Stimulated activated naive B cell treated with anti-CD40 and anti-IgM and Interleukin-4, amounts not matched to agents 10 μg/mL and 1 μg/mL and 100 μg/mL, for 72 hours (primary cell): ENCODE results near the gene PARG.

Source experiments
- ATAC-seq, 2 donors: fragments of 150-1000 bp; cut with Tn5 transposase; replicated peaks; 2 replicates each; pipeline ENCODE4 v1.10.0; 2021; ENCODE audit warnings: moderate library complexity in 1 of 2
- DNase-seq: peaks from one replicate; pipeline ENCODE4 v3.0.0; 2021
- H3K27ac Mint-ChIP-seq: one replicate; pipeline ENCODE4 v1.8.0; 2022; ENCODE audit warnings: mild to moderate bottlenecking, mixed read lengths
- H3K27me3 Mint-ChIP-seq, 2 donors: one replicate each; pipeline ENCODE4 v1.8.0; 2022; ENCODE audit warnings: mixed read lengths in 2 of 2
- H3K36me3 Mint-ChIP-seq, 2 donors: one replicate each; pipeline ENCODE4 v1.8.0; 2022; ENCODE audit warnings: mixed read lengths in 2 of 2, mild to moderate bottlenecking in 1 of 2
- H3K4me1 Mint-ChIP-seq, 2 donors: one replicate each; pipeline ENCODE4 v1.8.0; 2022; ENCODE audit warnings: mixed read lengths in 2 of 2, mild to moderate bottlenecking in 1 of 2
- H3K4me3 Mint-ChIP-seq, 2 donors: one replicate each; pipeline ENCODE4 v1.8.0; 2022; ENCODE audit warnings: mild to moderate bottlenecking in 2 of 2, mixed read lengths in 2 of 2, moderate library complexity in 1 of 2
- H3K9me3 Mint-ChIP-seq, 2 donors: one replicate each; pipeline ENCODE4 v1.8.0; 2022; ENCODE audit warnings: mixed read lengths in 2 of 2, mild to moderate bottlenecking in 1 of 2

The PARG gene

GRCh38 chr10:49769692-49770091 lies 172.1 kb downstream of the PARG start:
- DNase-seq (no peak), ATAC-seq (no peak)
- Mint-ChIP-seq H3K27ac (no peak overlapping the region), H3K9me3 (peaks cover 5 to 10% of the 10 kb centered on the region in 2 donors), H3K4me3 (no peak overlapping the region), H3K4me1 (peaks cover 0 to 2% of the 10 kb centered on the region in 2 donors), H3K36me3 (peaks cover 0 to 7% of the 10 kb centered on the region in 2 donors), H3K27me3 (peaks cover 42 to 54% of the 10 kb centered on the region in 2 donors)

DNA sequence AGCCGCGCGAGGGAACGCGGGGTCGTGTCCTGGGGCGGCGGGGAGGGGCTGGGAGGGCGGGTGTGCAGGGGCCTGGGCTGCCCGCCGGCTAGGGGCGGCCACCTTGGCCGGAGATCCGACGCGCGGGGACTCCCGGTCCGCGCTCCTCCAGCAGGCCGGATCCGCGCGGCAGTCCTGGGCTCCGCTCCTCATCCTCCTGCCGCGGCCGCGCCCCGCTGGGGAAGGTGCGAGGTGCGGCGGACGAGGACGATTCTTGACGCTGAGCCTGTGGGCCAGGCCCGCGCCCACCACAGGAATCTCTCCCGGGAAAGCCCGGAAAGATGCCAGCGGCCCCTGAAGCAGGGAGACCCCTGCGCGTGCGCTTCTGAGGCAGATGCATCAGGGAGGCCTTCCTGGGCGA lies 173.1 kb downstream of the PARG start:
- DNase-seq (no peak), ATAC-seq (no peak)
- no peak overlapping the region for H3K27ac Mint-ChIP-seq
- no peak overlapping the region for H3K4me3 Mint-ChIP-seq
- peaks cover 44 to 59% of the 10 kb centered on the region in 2 donors for H3K27me3 Mint-ChIP-seq
- H3K9me3 Mint-ChIP-seq: peaks cover 5 to 10% of the 10 kb centered on the region in 2 donors
- peaks cover 0 to 2% of the 10 kb centered on the region in 2 donors for H3K4me1 Mint-ChIP-seq
- H3K36me3 Mint-ChIP-seq: peaks cover 0 to 7% of the 10 kb centered on the region in 2 donors

- H3K36me3 Mint-ChIP-seq: peaks cover 0 to 7% of the 10 kb centered on the region in 2 donors
- H3K4me1 Mint-ChIP-seq: peaks cover 0 to 2% of the 10 kb centered on the region in 2 donors
- peaks cover 5 to 10% of the 10 kb centered on the region in 2 donors for H3K9me3 Mint-ChIP-seq
- ATAC-seq: no peak
- DNase-seq: no peak
- H3K4me3 Mint-ChIP-seq: no peak overlapping the region
- peaks cover 48 to 63% of the 10 kb centered on the region in 2 donors for H3K27me3 Mint-ChIP-seq
- H3K27ac Mint-ChIP-seq: no peak overlapping the region
Observed at GRCh38 chr10:49768329-49768728, 173.5 kb downstream of the PARG start.
